ENCODE data around the gene PRXL2B.
"Not testable (repeated sequence)": the region's sequence is repeated elsewhere in the genome, so short reads cannot be mapped to it uniquely, and the experiment has no call there.

Gene PRXL2B

GRCh38 chr1:2614145-2614544, 27.6 kb downstream of the PRXL2B start:
- no peak for DNase-seq (ENCODE audit: low read depth)

GRCh38 chr1:2617971-2618470, 31.4 kb downstream of the PRXL2B start:
- DNase-seq (ENCODE audit: low read depth), result no peak

GRCh38 chr1:2623571-2624337, 37.2 kb downstream of the PRXL2B start:
- DNase-seq (ENCODE audit: low read depth), result no peak

- no peak for DNase-seq (ENCODE audit: low read depth)
Measured at GRCh38 chr1:2624735-2625300, 38.2 kb downstream of the PRXL2B start.

- no peak for DNase-seq (ENCODE audit: low read depth)
Measured at GRCh38 chr1:2625311-2625710, 38.7 kb downstream of the PRXL2B start.

GRCh38 chr1:2625748-2626147, 39.2 kb downstream of the PRXL2B start:
- not testable (repeated sequence) for DNase-seq (ENCODE audit: low read depth)

GRCh38 chr1:2627746-2628145, 41.2 kb downstream of the PRXL2B start:
- DNase-seq (ENCODE audit: low read depth), result no peak

GRCh38 chr1:2628191-2628932, 41.8 kb downstream of the PRXL2B start:
- DNase-seq (ENCODE audit: low read depth), result no peak

- DNase-seq (ENCODE audit: low read depth), result no peak
Measured at GRCh38 chr1:2628933-2629626, 42.5 kb downstream of the PRXL2B start.

GRCh38 chr1:2629627-2630497, 43.3 kb downstream of the PRXL2B start:
- no peak for DNase-seq (ENCODE audit: low read depth)

- DNase-seq (ENCODE audit: low read depth), result no peak
Measured at GRCh38 chr1:2630498-2631135, 44.0 kb downstream of the PRXL2B start.

GRCh38 chr1:2631136-2632050, 44.8 kb downstream of the PRXL2B start:
- DNase-seq (ENCODE audit: low read depth), result no peak

GRCh38 chr1:2632051-2632430, 45.5 kb downstream of the PRXL2B start:
- DNase-seq (ENCODE audit: low read depth), result no peak

- DNase-seq (ENCODE audit: low read depth), result no peak
Measured at GRCh38 chr1:2632561-2633361, 46.2 kb downstream of the PRXL2B start, which contains the start of gene MMEL1. Gene MMEL1, minus strand, starts transcription at chr1:2633016. Its CDS starts 3,532 bp downstream, at chr1:2629484.

GRCh38 chr1:2633366-2633935, 46.9 kb downstream of the PRXL2B start:
- no peak for DNase-seq (ENCODE audit: low read depth)

- DNase-seq (ENCODE audit: low read depth), result no peak
Measured at GRCh38 chr1:2633936-2634491, 47.4 kb downstream of the PRXL2B start.

- no peak for DNase-seq (ENCODE audit: low read depth)
Measured at GRCh38 chr1:2635361-2636010, 48.9 kb downstream of the PRXL2B start.

- no peak for DNase-seq (ENCODE audit: low read depth)
Measured at GRCh38 chr1:2636733-2637132, 50.2 kb downstream of the PRXL2B start.
